Measurements from ENCODE around the gene RIN1. TPM values are rescaled to one million over a fixed set of nuclear protein-coding genes. Genes with fewer than 3 reads are reported as not detected.
A peak's percentile ranks its signal among the peaks of the same experiment; 100 is the strongest.
"Not testable (repeated sequence)": the region's sequence is repeated elsewhere in the genome, so short reads cannot be mapped to it uniquely, and the experiment has no call there.

Gene RIN1
- total and polyA plus RNA-seq, 5 experiments from 2014 or later: 2.7 to 8.0 (median 6.5) TPM

DNA sequence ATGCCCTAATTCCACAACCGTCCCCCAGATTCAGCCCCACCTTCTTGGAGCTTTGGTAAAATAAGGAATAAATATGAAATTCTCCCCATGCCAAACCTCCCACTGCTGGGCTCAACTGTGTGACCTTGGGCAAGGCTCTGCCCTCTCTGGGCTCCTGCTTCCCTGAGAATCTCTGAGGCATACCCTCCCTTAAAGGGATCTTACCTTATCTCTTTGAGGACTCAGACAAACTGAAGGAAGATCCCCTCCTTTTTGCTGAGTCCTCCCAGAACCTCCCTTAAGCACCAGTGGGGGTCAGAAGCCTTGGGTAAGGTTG lies 22.1 kb downstream of the RIN1 start:
- peak overlapping the region; percentile 92 to 100 (median 99) for H3K27ac Mint-ChIP-seq
- H3K36me3 Mint-ChIP-seq: peaks cover 0 to 4% (median 4%) of the 10 kb centered on the region in 3 donors
- ATAC-seq (no peak), DNase-seq (no peak)
- H3K4me3 Mint-ChIP-seq: peak overlapping the region; percentile 73 to 99 (median 96)
- POLR2A ChIA-PET: interaction anchor here (2.7 to 7.7 kb wide), 7 partner anchors 8 to 57 kb away, joined by 8 to 126 read pairs (median 45); partner anchors contain the start of genes B4GAT1, BRMS1, RIN1 and SLC29A2
- no peaks in the 10 kb centered on the region for H3K27me3 Mint-ChIP-seq
- H3K4me1 Mint-ChIP-seq: peaks cover 29 to 48% (median 38%) of the 10 kb centered on the region in 4 donors
- H3K9me3 Mint-ChIP-seq: peaks cover 0 to 6% (median 0%) of the 10 kb centered on the region in 9 donors

DNA sequence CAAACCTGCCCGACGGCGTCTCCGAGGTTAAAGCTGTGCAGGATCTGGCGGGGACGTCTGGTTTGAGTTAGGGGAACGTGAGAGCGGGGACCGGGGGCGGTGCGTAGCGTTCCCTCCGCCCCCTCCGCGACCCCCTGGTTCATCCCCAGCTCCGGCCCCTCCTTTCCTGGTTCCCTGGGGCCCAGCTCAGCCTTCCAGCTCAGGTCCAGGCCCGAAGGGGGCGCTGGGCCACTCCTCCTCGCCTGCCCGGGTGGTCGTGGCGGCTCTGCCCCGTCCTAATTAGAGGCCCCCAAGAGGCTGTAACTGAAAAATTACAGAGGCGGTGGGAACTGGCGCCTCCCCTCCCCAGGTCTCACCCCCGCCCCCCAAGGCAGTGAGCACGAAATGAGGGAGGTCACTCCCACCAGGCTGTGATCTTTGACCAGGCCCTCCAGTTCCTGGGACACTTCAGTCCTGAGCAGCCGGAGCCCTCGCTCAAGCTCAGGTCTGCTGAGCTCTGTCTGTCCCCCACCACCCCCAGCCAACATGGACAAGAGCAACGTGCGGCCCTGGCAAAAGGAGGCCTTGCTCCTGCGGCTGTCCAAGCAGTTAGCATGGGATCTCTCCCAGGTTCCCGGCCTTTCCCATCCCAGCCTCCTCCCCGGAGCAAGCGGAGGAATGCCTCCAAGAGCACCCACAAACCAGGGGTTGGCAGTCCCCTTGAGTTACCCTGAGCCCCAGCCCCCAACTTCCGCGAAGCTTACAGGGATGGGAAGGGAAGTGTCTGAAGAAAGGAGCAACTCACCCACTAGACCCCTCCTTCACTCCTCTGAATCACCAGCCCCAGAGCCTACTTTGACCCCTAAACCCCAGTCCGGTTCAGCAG lies 22.7 kb downstream of the RIN1 start:
- POLR2A ChIA-PET: interaction anchor here (0.8 to 7.7 kb wide), 30 partner anchors 9 to 1535 kb away, joined by 3 to 126 read pairs (median 5); partner anchors contain the start of genes B4GAT1, BRMS1, CCDC85B and KAT5
- peak in 3 of 10 donors; percentile 17 to 64 (median 34) for DNase-seq
- Mint-ChIP-seq H3K4me1 (peaks cover 23 to 42% (median 32%) of the 10 kb centered on the region in 4 donors), H3K27me3 (no peaks in the 10 kb centered on the region), H3K27ac (peak overlapping the region; percentile 92 to 100 (median 99)), H3K4me3 (peak overlapping the region; percentile 73 to 99 (median 96)), H3K9me3 (peaks cover 0 to 3% (median 0%) of the 10 kb centered on the region in 9 donors), H3K36me3 (peaks cover 0 to 4% (median 4%) of the 10 kb centered on the region in 3 donors)
- no peak for ATAC-seq

DNA sequence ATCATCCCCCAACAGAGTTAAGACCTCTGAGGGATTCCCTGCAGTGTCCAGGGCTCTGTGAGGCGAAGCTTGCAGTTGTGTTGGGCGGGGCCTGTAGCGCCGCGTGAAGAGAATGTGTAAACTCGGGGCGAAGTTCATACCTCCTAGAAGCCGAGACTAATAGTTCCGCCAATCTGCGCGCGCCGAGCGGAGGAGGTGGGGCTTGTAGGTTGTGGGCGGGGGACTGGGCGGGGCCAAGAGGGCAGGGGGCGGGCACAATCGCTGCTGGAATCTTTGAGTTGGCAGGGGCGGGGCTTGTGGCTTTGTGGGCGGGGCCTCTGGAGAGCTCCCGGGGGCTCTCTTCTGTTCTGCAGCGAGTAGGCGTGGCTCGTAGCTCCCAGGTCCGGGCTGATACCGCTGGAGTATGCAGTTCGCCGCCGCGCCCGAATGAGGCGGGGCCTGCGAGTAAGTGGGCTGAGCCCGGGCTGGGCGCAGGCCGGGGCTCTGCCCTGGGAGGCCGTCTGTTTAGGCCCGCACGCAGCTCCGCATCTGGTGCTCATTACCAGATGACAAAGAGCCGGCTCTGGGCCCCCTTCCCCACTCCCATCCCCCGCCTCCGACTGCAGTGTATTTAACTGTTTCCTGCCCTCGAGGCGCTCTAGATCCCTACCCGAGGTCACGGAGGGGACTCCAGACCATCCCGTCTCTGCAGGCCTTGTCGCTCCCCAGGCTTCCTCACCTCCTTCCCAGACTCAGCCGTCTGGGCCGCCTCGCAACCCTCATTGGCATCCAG lies 23.5 kb downstream of the RIN1 start:
- ATAC-seq (peak; percentile 59 to 60), DNase-seq (peak; percentile 97 to 100 (median 99))
- Mint-ChIP-seq H3K4me1 (peaks cover 17 to 34% (median 25%) of the 10 kb centered on the region in 4 donors), H3K36me3 (peaks cover 0 to 4% (median 4%) of the 10 kb centered on the region in 3 donors), H3K27ac (peak overlapping the region; percentile 92 to 100 (median 99)), H3K9me3 (no peaks in the 10 kb centered on the region), H3K4me3 (peak overlapping the region; percentile 73 to 99 (median 96)), H3K27me3 (no peaks in the 10 kb centered on the region)
- POLR2A ChIA-PET: interaction anchor here (0.6 to 7.7 kb wide), 37 partner anchors 8 to 1534 kb away, joined by 3 to 126 read pairs (median 5); partner anchors contain the start of genes B4GAT1, BRMS1, CCDC85B and KAT5

DNA sequence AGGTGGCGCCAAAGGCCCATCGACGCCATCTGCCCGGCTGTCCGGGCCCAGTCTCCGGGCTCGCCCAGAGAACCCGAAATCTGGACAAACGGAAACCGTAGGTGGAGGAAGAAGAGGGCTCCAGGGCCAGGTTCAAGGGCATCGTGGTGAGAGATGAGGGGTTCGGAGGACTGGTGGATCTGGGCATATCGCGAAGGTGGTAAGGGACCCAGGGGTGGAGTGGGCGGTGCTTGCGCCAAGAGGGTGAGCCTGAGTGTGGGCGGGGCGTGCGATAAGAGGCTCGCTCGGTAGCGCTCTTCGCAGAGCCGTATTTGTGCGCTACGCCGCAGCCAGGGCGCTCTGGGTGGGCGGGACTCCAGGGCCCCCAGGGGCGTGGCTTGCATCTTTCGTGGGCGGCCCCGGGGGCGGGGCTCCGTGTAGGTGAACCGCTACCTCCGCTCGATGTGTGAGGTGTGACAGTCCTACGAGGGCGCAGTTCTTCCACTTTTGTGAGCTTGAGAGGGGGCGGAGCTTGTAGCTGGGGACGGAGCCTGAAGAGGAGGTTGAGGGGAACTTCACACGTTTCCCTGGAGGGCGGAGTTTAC lies 24.2 kb downstream of the RIN1 start:
- H3K9me3 Mint-ChIP-seq: no peaks in the 10 kb centered on the region
- no peaks in the 10 kb centered on the region for H3K27me3 Mint-ChIP-seq
- DNase-seq: peak; percentile 95 to 100 (median 100)
- H3K36me3 Mint-ChIP-seq: peaks cover 0 to 4% (median 4%) of the 10 kb centered on the region in 3 donors
- H3K27ac Mint-ChIP-seq: peak overlapping the region; percentile 92 to 100 (median 99)
- POLR2A ChIA-PET: interaction anchor here (0.6 to 7.7 kb wide), 36 partner anchors 8 to 1533 kb away, joined by 3 to 126 read pairs (median 5); partner anchors contain the start of genes B4GAT1, BRMS1, CCDC85B and KAT5
- peak overlapping the region; percentile 73 to 99 (median 96) for H3K4me3 Mint-ChIP-seq
- peak; percentile 70 to 76 for ATAC-seq
- peaks cover 16 to 28% (median 20%) of the 10 kb centered on the region in 4 donors for H3K4me1 Mint-ChIP-seq

DNA sequence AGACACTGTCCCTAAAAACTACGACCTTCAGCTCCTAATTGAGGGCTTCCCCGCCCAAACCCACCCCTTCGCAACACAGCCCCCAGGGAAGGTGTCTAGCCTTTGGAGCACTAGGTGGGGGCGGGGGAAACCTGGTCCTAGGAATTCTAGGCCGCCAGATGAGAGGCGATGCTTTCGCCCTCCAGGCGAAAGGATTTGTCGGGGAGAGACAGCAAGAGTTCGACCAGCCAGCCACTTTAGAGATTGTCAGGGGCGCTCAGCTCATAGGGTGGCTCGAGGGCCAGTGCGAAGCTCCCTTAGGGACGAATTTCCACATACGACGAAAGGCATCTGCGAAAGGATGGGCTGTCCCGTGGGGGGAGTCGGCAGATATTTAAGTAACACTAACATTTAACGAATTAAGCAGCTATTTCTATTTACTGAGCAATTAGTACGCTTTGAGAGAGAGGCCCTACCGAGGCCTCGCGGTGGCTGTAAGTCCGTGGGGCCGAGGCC lies 24.7 kb downstream of the RIN1 start:
- Mint-ChIP-seq H3K9me3 (no peaks in the 10 kb centered on the region), H3K4me3 (peak overlapping the region; percentile 73 to 99 (median 96)), H3K4me1 (peaks cover 16 to 28% (median 20%) of the 10 kb centered on the region in 4 donors), H3K36me3 (peaks cover 0 to 4% (median 4%) of the 10 kb centered on the region in 3 donors), H3K27ac (peak overlapping the region; percentile 92 to 100 (median 99)), H3K27me3 (no peaks in the 10 kb centered on the region)
- POLR2A ChIA-PET: interaction anchor here (0.7 to 7.7 kb wide), 15 partner anchors 11 to 1033 kb away, joined by 3 to 126 read pairs (median 8); partner anchors contain the start of genes BRMS1, RAB1B, RIN1 and SLC29A2
- DNase-seq (no peak), ATAC-seq (peak in 1 of 2 donors; percentile 29)

DNA sequence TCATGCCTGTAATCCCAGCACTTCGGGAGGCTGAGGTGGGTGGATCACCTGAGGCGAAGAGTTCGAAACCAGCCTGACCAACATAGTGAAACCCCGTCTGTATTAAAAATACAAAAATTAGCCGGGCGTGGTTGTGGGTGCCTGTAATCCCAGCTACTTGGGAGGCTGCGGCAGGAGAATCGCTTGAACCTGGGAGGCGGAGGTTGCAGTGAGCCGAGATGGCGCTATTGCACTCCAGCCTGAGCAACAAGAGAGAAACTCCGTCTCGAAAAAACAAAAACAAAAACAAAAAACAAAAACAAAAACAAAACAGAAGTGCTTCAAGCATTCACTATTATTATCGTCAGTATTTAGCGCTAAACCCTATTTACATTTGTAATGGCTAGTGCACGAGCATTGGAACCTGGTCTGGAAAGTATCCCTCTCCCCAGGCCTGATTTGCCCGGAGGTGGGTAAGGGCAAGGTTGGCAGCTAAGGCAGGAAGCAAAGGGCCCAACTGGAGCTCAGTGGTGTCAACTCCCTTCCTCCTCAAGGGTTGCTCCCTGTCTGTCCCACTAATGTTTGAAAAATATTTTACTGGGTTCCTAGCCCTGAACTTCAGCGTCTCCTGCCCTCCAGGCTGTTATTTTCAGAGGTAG lies 25.3 kb downstream of the RIN1 start:
- Mint-ChIP-seq H3K27ac (peak overlapping the region in 2 of 10 donors; percentile 47 to 100), H3K4me3 (peak overlapping the region in 2 of 10 donors; percentile 8 to 73), H3K4me1 (peaks cover 13 to 24% (median 17%) of the 10 kb centered on the region in 4 donors)
- ATAC-seq, DNase-seq, H3K9me3 Mint-ChIP-seq, H3K27me3 Mint-ChIP-seq, H3K36me3 Mint-ChIP-seq: not testable (repeated sequence)
- POLR2A ChIA-PET: interaction anchor here (0.7 to 7.7 kb wide), 14 partner anchors 11 to 1034 kb away, joined by 3 to 126 read pairs (median 9); partner anchors contain the start of genes BRMS1, RAB1B, RIN1 and SLC29A2

DNA sequence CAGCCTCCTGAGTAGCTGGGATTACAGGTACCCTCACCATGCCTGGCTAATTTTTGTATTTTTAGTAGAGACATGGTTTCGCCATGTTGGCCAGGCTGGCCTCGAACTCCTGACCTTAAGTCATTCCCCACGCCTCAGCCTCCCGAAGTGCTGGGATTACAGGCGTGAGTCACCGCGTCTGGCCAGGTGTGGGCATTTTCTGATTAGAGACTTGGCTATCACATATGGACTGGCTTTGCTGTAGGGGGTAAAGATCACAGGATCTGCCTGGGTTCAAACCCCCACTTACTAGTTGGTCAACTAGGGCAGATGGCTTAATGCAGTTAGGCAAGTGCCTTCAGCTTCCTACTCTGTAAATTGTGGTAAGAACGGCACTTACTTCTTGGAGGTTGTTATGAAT lies 25.9 kb downstream of the RIN1 start:
- ATAC-seq (no peak), DNase-seq (no peak)
- Mint-ChIP-seq H3K4me3 (no peak overlapping the region), H3K27ac (peak overlapping the region in 1 of 10 donors; percentile 47), H3K36me3 (peaks cover 0 to 2% (median 0%) of the 10 kb centered on the region in 3 donors), H3K9me3 (no peaks in the 10 kb centered on the region), H3K4me1 (peaks cover 7 to 18% (median 12%) of the 10 kb centered on the region in 4 donors), H3K27me3 (no peaks in the 10 kb centered on the region)
- POLR2A ChIA-PET: interaction anchor here (0.7 to 4.8 kb wide), 3 partner anchors 20 to 954 kb away, joined by 3 to 45 read pairs (median 12); no protein-coding TSS in a partner anchor

DNA sequence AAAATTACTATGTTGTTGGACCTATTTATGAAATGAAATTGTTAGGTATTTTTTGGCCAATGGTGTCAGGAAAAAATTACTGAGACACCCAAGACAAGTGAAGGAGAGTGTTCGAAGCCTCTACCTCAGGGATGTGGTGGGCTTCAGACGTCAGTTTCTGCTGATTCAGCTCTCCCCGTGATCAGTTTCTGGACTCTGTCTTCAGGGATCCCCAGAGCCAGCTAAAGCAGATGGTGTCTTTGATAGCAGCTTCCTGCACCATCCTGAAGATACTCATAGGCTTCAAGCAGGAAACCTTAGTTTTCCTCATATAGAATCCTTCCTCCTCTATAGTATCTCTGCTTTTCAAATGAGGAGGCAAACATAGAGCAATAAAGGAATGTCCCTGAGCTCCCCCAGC lies 26.8 kb downstream of the RIN1 start:
- Mint-ChIP-seq H3K9me3 (no peaks in the 10 kb centered on the region), H3K27ac (peak overlapping the region in 2 of 10 donors; percentile 13 to 51), H3K4me1 (peaks cover 3 to 12% (median 7%) of the 10 kb centered on the region in 4 donors), H3K27me3 (no peaks in the 10 kb centered on the region), H3K4me3 (peak overlapping the region in 1 of 10 donors; percentile 14), H3K36me3 (no peaks in the 10 kb centered on the region)
- no peak for ATAC-seq
- POLR2A ChIA-PET: interaction anchor here (4.8 kb wide), 1 partner anchor 21 kb away, joined by 45 read pairs; no protein-coding TSS in a partner anchor
- no peak for DNase-seq

DNA sequence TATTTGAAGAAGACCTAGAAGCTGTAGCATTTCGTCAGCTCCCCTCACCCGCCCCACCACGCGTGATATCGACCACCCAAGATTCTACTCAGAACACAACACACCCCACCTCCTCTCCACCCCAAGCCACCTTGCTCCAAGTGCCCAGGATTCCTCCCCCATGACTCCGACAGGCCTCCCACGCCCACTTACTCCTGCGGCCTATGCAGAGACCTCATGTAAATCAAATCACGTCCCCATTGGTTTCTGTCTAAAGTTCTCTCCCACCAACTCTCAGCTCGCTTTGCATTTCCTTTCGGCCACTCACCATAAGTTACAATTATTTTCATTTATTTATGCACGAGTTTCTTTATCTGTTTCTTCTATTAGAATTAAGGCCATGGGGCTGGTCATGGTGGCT lies 33.6 kb downstream of the RIN1 start:
- no peak for ATAC-seq
- POLR2A ChIA-PET: interaction anchor here (1.0 kb wide), 1 partner anchor 14 kb away, joined by 3 read pairs; the partner anchor contains the start of gene YIF1A
- no peak for DNase-seq
- no peaks in the 10 kb centered on the region for H3K9me3 Mint-ChIP-seq
- no peak overlapping the region for H3K27ac Mint-ChIP-seq
- H3K27me3 Mint-ChIP-seq: no peaks in the 10 kb centered on the region
- H3K4me3 Mint-ChIP-seq: no peak overlapping the region
- no peaks in the 10 kb centered on the region for H3K4me1 Mint-ChIP-seq
- no peaks in the 10 kb centered on the region for H3K36me3 Mint-ChIP-seq

DNA sequence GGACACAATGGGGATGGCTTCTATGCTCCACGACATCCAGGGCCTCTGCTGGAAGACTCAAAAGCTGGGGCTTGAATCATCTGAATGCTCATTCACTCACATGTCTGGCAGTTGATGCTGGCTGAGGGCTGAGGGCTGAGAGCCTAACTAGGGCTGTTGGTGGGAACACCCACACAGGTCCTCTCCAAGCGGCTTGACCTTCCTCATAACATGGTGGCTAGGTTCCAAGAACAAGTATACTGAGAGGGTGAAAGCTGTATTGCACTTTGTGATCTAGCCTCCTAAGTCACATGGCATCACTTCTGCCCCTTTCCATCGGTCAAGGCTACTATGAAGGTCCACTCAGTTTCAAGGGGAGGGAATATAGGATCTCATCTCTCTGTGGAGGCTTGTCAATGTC lies 37.0 kb downstream of the RIN1 start:
- POLR2A ChIA-PET: no interaction called here
- Mint-ChIP-seq H3K4me3 (no peak overlapping the region), H3K9me3 (no peaks in the 10 kb centered on the region), H3K4me1 (no peaks in the 10 kb centered on the region), H3K36me3 (no peaks in the 10 kb centered on the region), H3K27ac (no peak overlapping the region), H3K27me3 (peaks cover 0 to 3% (median 0%) of the 10 kb centered on the region in 5 donors)
- ATAC-seq: no peak
- no peak for DNase-seq

DNA sequence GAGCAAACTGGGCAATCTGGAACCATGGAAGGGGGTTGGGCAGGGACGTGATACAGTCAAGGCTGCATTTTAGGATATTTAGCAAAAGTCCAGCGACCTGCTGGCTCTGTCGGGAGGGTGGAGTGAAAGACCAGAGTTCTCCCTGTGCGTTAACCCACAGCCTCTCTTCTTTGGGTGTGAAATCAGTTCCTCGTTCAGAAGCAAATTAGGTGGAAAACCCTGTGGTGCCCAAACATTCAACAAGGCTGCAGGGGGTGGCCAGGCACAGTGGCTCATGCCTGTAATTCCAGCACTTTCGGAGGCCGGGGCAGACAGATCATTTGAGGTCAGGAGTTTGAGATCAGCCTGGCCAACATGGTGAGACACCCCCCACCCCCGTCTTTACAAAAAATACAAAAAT lies 38.6 kb downstream of the RIN1 start:
- Mint-ChIP-seq H3K36me3 (no peaks in the 10 kb centered on the region), H3K9me3 (no peaks in the 10 kb centered on the region), H3K4me1 (peaks cover 2 to 9% (median 4%) of the 10 kb centered on the region in 4 donors), H3K27me3 (peaks cover 2 to 14% (median 11%) of the 10 kb centered on the region in 5 donors), H3K4me3 (no peak overlapping the region), H3K27ac (no peak overlapping the region)
- DNase-seq (no peak), ATAC-seq (no peak)
- POLR2A ChIA-PET: interaction anchor here (0.6 to 1.3 kb wide), 3 partner anchors 8 to 34 kb away, joined by 3 to 5 read pairs (median 3); partner anchors contain the start of gene YIF1A
